ENCODE measurements around the gene PON3.

- TF ChIP-seq POLR2AphosphoS5 (IDR thresholded peaks at IDR 0.05; ENCODE audit: low read depth) = no peak
- no peak for TF ChIP-seq CTCF (conservative IDR thresholded peaks at IDR 0.05; ENCODE audit: low read depth in 2 of 2)
- TF ChIP-seq EZH2phosphoT487 (IDR thresholded peaks at IDR 0.05; ENCODE audit: unreplicated experiment) = no peak
- no peak for TF ChIP-seq ETS1 (IDR thresholded peaks at IDR 0.05)
- TF ChIP-seq EZH2 (IDR thresholded peaks at IDR 0.05; ENCODE audit: low read depth, unreplicated experiment) = no peak
- TF ChIP-seq REST (IDR thresholded peaks at IDR 0.05; ENCODE audit: unreplicated experiment) = no peak
Measured at GRCh38 chr7:95395755-95396135, 430 bp downstream of the PON3 start.
